H9 (cell line): ENCODE measurements around the gene TMTC1. TPM values are rescaled to one million over a fixed set of nuclear protein-coding genes. Genes with fewer than 3 reads are reported as not detected.

ENCODE experiments used
- DNase-seq: peaks from one replicate; pipeline ENCODE4 v3.0.0-alpha.2; 2017
- H2AFZ ChIP-seq: one replicate; pipeline ENCODE4 v1.6.1; 2013; ENCODE audit warnings: mild to moderate bottlenecking, low read length, control low read depth, moderate library complexity
- H2AK5ac ChIP-seq: 2 replicates; pipeline ENCODE4 v1.6.1; 2013; ENCODE audit warnings: low read length, control low read depth, mixed read lengths; ENCODE audit not compliant: insufficient read length
- H2BK120ac ChIP-seq: one replicate; pipeline ENCODE4 v1.6.1; 2013; ENCODE audit warnings: low read depth, mild to moderate bottlenecking, low read length, control low read depth, inconsistent platforms; ENCODE audit not compliant: poor library complexity, severe bottlenecking
- H2BK12ac ChIP-seq: 2 replicates; pipeline ENCODE4 v1.6.1; 2013; ENCODE audit warnings: low read length, control low read depth, mixed read lengths, low read depth; ENCODE audit not compliant: insufficient read length
- H2BK15ac ChIP-seq: 2 replicates; pipeline ENCODE4 v1.6.1; 2013; ENCODE audit warnings: low read depth, low read length, control low read depth
- H2BK20ac ChIP-seq: one replicate; pipeline ENCODE4 v1.6.1; 2013; ENCODE audit warnings: low read depth, mild to moderate bottlenecking, low read length, control low read depth, inconsistent platforms; ENCODE audit not compliant: poor library complexity, severe bottlenecking
- H2BK5ac ChIP-seq: 2 replicates; pipeline ENCODE4 v1.6.1; 2013; ENCODE audit warnings: low read length, control low read depth, mixed read lengths; ENCODE audit not compliant: insufficient read length
- H3K14ac ChIP-seq: 2 replicates; pipeline ENCODE4 v1.6.1; 2013; ENCODE audit warnings: low read length, control low read depth; ENCODE audit not compliant: insufficient read depth
- H3K18ac ChIP-seq: 2 replicates; pipeline ENCODE4 v1.6.1; 2013; ENCODE audit warnings: low read depth, mild to moderate bottlenecking, mixed read lengths, low read length, control low read depth; ENCODE audit not compliant: insufficient read length
- H3K23ac ChIP-seq: 2 replicates; pipeline ENCODE4 v1.6.1; 2013; ENCODE audit warnings: low read length, control low read depth, mixed read lengths, low read depth; ENCODE audit not compliant: insufficient read length
- H3K23me2 ChIP-seq: 2 replicates; pipeline ENCODE4 v1.6.1; 2013; ENCODE audit warnings: low read depth, mild to moderate bottlenecking, mixed read lengths, low read length, control low read depth; ENCODE audit not compliant: insufficient read length, poor library complexity, severe bottlenecking
- H3K27ac ChIP-seq: 2 replicates; pipeline ENCODE4 v1.5.1; 2013; ENCODE audit warnings: low read length, control low read depth, mixed read lengths, low read depth; ENCODE audit not compliant: insufficient read length
- H3K27me3 ChIP-seq: 2 replicates; pipeline ENCODE4 v1.6.1; 2013; ENCODE audit warnings: low read length, control low read depth, inconsistent platforms; ENCODE audit not compliant: insufficient read depth
- H3K4ac ChIP-seq: 2 replicates; pipeline ENCODE4 v1.6.1; 2013; ENCODE audit warnings: low read depth, mild to moderate bottlenecking, control low read depth, inconsistent platforms, low read length, moderate library complexity
- H3K4me1 ChIP-seq: 2 replicates; pipeline ENCODE4 v1.6.1; 2013; ENCODE audit warnings: low read length, control low read depth, inconsistent platforms; ENCODE audit not compliant: insufficient read depth
- H3K4me2 ChIP-seq: 2 replicates; pipeline ENCODE4 v1.6.1; 2013; ENCODE audit warnings: low read length, control low read depth, mixed read lengths; ENCODE audit not compliant: insufficient read length, insufficient read depth
- H3K56ac ChIP-seq: 2 replicates; pipeline ENCODE4 v1.6.1; 2013; ENCODE audit warnings: low read depth, mild to moderate bottlenecking, mixed read lengths, low read length, control low read depth; ENCODE audit not compliant: insufficient read length
- H3K79me1 ChIP-seq: 2 replicates; pipeline ENCODE4 v1.6.1; 2013; ENCODE audit warnings: low read depth, mild to moderate bottlenecking, moderate library complexity, low read length, control low read depth, inconsistent platforms; ENCODE audit not compliant: insufficient read depth, poor library complexity, severe bottlenecking
- H3K79me2 ChIP-seq: 2 replicates; pipeline ENCODE4 v1.6.1; 2013; ENCODE audit warnings: low read length, control low read depth, inconsistent platforms; ENCODE audit not compliant: insufficient read depth
- H3K9ac ChIP-seq: 2 replicates; pipeline ENCODE4 v1.6.1; 2013; ENCODE audit warnings: low read length, control low read depth, mixed read lengths; ENCODE audit not compliant: insufficient read length; ENCODE audit errors: extremely low read depth
- H3K9me3 ChIP-seq: one replicate; pipeline ENCODE4 v1.6.1; 2013; ENCODE audit warnings: low read depth, low read length, inconsistent platforms; ENCODE audit not compliant: control insufficient read depth
- H3T11ph ChIP-seq: one replicate; pipeline ENCODE4 v1.6.1; 2013; ENCODE audit warnings: mild to moderate bottlenecking, low read length, control low read depth, inconsistent platforms
- H4K20me1 ChIP-seq: one replicate; pipeline ENCODE4 v1.6.1; 2013; ENCODE audit not compliant: control insufficient read depth, insufficient read length, insufficient read depth
- H4K5ac ChIP-seq: 2 replicates; pipeline ENCODE4 v1.6.1; 2013; ENCODE audit warnings: low read depth, mild to moderate bottlenecking, mixed read lengths, low read length, control low read depth; ENCODE audit not compliant: insufficient read length
- H4K8ac ChIP-seq: replicated peaks from 2 replicates; pipeline ENCODE4 v1.6.1; 2013; ENCODE audit warnings: low read length, control low read depth, mixed read lengths, low read depth; ENCODE audit not compliant: insufficient read length
- H4K91ac ChIP-seq: 2 replicates; pipeline ENCODE4 v1.6.1; 2013; ENCODE audit warnings: low read depth, mild to moderate bottlenecking, moderate library complexity, mixed read lengths, low read length, control low read depth; ENCODE audit not compliant: insufficient read length
- H3K27ac Mint-ChIP-seq, 3 experiments: 2 replicates in 2 of 3; 3 replicates in 1 of 3; pipeline ENCODE4 v1.8.0; 2020 to 2021; ENCODE audit warnings: mixed read lengths in 3 of 3, mild to moderate bottlenecking in 1 of 3, moderate library complexity in 1 of 3
- H3K27me3 Mint-ChIP-seq: 2 replicates; pipeline ENCODE4 v1.8.0; 2021; ENCODE audit warnings: low read depth, mild to moderate bottlenecking, moderate library complexity, mixed read lengths
- H3K36me3 Mint-ChIP-seq, 3 experiments: 2 replicates in 2 of 3; 3 replicates in 1 of 3; pipeline ENCODE4 v1.8.0; 2020 to 2021; ENCODE audit warnings: low read depth in 3 of 3, mixed read lengths in 3 of 3; ENCODE audit not compliant: insufficient read depth in 1 of 3
- H3K4me1 Mint-ChIP-seq, 2 experiments: 2 replicates each; pipeline ENCODE4 v1.8.0; 2020; ENCODE audit warnings: mixed read lengths in 2 of 2
- H3K4me3 Mint-ChIP-seq, 2 experiments: 2 replicates in 1 of 2; 3 replicates in 1 of 2; pipeline ENCODE4 v1.8.0; 2020 to 2021; ENCODE audit warnings: mild to moderate bottlenecking in 2 of 2, mixed read lengths in 2 of 2, moderate library complexity in 1 of 2
- H3K9me3 Mint-ChIP-seq, 2 experiments: 2 replicates in 1 of 2; 3 replicates in 1 of 2; pipeline ENCODE4 v1.8.0; 2020; ENCODE audit warnings: mild to moderate bottlenecking in 2 of 2, mixed read lengths in 2 of 2, moderate library complexity in 1 of 2
- CTCF ChIP-seq: fragments of 200-600 bp; sonication (generic); conservative IDR thresholded peaks from 3 replicates; pipeline ENCODE4 v1.8.0; 2021; ENCODE audit warnings: antibody characterized with exemption, mild to moderate bottlenecking
- total RNA-seq: library from RNA; stranded (reverse); gene quantifications from 2 replicates; pipeline ENCODE4 v1.2.1, GENCODE V29; 2021

Gene TMTC1
- total RNA-seq, 1 experiment from 2014 or later, result 16.1 TPM

DNA sequence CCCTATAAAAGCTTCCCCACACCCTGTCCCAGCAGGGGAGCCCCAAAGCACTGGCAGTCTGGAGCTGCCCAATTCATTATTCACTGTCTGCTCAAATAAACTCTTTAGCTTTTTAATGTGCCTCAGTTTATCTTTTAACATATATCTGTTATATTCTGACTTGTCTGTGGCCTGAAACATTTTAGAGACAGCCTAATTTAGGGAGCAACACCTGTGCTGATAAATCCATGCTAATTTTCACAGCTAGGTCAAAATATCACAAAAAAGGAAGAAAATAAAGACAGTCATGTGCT is 32.9 kb downstream of the TMTC1 start:
- H2BK12ac ChIP-seq, result no peak overlapping the region
- DNase-seq, result no peak
- Mint-ChIP-seq H3K4me1 (peaks cover 18 to 22% of the 10 kb centered on the region in 2 experiments), H3K9me3 (no peaks in the 10 kb centered on the region), H3K27me3 (no peaks in the 10 kb centered on the region; the same call in 1 of the 2 replicates), H3K4me3 (no peak overlapping the region), H3K27ac (no peak overlapping the region; a peak in 1 of 7 replicates), H3K36me3 (peaks cover 2 to 20% (median 10%) of the 10 kb centered on the region in 3 experiments; a peak in 6 of 7 replicates)
- H3K18ac ChIP-seq, result no peak overlapping the region
- H2AFZ ChIP-seq, result no peak overlapping the region
- no peak overlapping the region for H3K4ac ChIP-seq
- H2BK20ac ChIP-seq, result no peak overlapping the region
- H4K8ac ChIP-seq, result no peak overlapping the region
- no peak overlapping the region for H2BK120ac ChIP-seq
- H3K56ac ChIP-seq, result no peak overlapping the region
- H3K79me1 ChIP-seq, result no peaks in the 10 kb centered on the region
- no peaks in the 10 kb centered on the region for H4K20me1 ChIP-seq
- H3T11ph ChIP-seq, result no peak overlapping the region
- no peak overlapping the region for H3K4me2 ChIP-seq
- no peak overlapping the region for H4K91ac ChIP-seq
- no peak overlapping the region for H3K14ac ChIP-seq
- no peaks in the 10 kb centered on the region for H3K79me2 ChIP-seq
- no peaks in the 10 kb centered on the region for H3K9me3 ChIP-seq
- H3K23ac ChIP-seq, result no peak overlapping the region
- H2BK5ac ChIP-seq, result no peak overlapping the region
- no peak overlapping the region for H3K27ac ChIP-seq
- H2AK5ac ChIP-seq, result no peak overlapping the region
- H3K27me3 ChIP-seq, result no peaks in the 10 kb centered on the region
- H2BK15ac ChIP-seq, result no peak overlapping the region
- no peak overlapping the region for H4K5ac ChIP-seq
- no peak overlapping the region for H3K9ac ChIP-seq
- H3K23me2 ChIP-seq, result no peaks in the 10 kb centered on the region
- H3K4me1 ChIP-seq, result 0 out of 2 replicates have a peak, but pooled peaks cover 2% of the 10 kb centered on the region
- no peak for TF ChIP-seq CTCF
